NCI-H128 (cell line): ENCODE measurements around the gene SMIM41.
"Not testable (repeated sequence)": the region's sequence is repeated elsewhere in the genome, so short reads cannot be mapped to it uniquely, and the experiment has no call there.

ENCODE experiments used
- DNase-seq: peaks from one replicate; lab custom pipeline; 2025; ENCODE audit not compliant: unreplicated experiment; lab: John Stamatoyannopoulos, UW

The SMIM41 gene

GRCh38 chr12:52084491-52085231 lies 5.2 kb downstream of the SMIM41 start:
- no peak for DNase-seq

GRCh38 chr12:52085682-52086180 lies 6.2 kb downstream of the SMIM41 start:
- DNase-seq, result no peak

- DNase-seq, result no peak
These were observed 6.9 kb downstream of the SMIM41 start for GRCh38 chr12:52086366-52086765.

DNA sequence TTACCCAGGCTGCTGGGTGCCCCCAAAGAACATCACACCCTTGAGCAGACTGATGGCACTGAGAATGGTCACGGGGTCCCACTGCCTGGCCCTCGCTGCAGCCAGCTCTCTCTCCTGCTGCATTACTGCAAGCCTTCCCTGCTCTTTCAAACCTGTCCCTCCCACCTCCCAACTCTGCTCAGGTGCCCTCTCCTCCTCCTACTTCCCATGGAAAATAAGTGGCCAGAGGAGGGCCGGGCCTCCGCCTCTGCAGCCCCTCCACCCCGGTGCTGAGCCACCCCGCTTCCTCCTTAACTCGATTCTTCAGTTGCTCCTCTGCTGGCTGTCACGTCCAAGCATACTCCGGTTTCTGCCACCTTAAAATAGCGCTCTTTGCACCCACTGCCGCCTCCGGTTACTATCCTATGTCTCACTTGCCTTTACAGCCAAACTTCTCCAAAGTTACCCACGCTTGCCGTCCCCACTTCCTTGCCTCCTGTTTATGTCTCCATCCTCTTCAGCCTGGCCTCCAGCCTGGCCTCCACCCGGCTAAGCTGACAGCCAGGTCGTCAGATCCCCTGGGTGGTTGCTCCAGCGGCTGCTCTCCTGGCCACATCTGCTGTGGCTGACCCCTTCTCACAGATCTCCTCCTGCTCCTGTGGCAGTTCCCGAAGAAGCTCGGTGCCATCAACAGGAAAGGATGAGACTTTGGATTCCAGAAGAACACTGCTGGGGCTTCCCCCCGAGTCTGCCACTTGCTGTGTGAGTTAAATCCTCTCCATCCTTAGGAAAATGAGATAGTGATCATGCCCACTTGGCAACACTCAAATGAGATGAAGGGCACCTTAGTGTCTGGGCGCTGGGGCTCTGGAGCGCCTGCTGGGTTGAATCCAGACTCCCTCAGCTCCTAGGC lies 7.7 kb downstream of the SMIM41 start:
- no peak for DNase-seq

GRCh38 chr12:52087961-52088820 lies 8.7 kb downstream of the SMIM41 start:
- DNase-seq, result no peak

DNA sequence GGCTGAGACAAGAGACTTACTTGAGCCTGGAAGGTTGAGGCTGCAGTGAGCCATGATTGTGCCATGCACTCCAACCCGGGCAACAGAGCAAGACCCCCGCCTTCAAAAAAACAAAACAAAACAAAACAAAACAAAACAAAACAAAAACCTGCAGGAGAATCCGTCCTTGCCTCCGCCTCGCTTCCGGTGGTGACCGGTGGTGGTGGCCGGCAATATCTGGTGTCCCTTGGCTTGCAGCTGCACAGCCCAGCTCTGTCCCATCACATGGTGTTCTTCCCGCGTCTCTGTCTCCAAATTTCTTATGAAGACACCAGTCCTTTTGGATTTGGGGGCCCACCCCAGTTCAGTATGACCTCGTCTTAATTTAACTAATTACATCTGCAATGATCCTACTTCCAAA lies 10.0 kb downstream of the SMIM41 start:
- no peak for DNase-seq

DNA sequence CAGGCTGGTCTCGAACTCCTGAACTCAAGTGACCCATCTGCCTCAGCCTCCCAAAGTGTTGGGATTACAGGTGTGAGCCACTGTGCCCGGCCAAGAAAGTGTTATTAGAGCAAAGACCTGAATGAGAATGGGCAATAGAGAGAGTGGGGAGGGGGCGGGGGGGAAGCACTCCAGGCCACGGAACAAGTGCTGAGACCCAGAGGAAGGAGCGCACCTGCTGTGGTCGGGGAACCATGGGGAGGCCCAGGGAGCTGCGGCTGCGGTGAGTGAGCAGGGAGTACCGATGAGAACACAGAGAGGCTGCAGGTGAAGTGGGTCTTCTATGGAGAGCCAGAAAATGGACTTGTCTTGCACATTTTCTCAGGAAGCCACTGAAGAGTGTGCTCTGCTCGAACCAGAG lies 10.8 kb downstream of the SMIM41 start:
- no peak for DNase-seq

- no peak for DNase-seq
These were observed 11.6 kb downstream of the SMIM41 start for GRCh38 chr12:52091061-52091460.

- no peak for DNase-seq
These were observed 12.4 kb downstream of the SMIM41 start for GRCh38 chr12:52091869-52092268.

- no peak for DNase-seq
These were observed 13.8 kb downstream of the SMIM41 start for GRCh38 chr12:52093346-52093745.

DNA sequence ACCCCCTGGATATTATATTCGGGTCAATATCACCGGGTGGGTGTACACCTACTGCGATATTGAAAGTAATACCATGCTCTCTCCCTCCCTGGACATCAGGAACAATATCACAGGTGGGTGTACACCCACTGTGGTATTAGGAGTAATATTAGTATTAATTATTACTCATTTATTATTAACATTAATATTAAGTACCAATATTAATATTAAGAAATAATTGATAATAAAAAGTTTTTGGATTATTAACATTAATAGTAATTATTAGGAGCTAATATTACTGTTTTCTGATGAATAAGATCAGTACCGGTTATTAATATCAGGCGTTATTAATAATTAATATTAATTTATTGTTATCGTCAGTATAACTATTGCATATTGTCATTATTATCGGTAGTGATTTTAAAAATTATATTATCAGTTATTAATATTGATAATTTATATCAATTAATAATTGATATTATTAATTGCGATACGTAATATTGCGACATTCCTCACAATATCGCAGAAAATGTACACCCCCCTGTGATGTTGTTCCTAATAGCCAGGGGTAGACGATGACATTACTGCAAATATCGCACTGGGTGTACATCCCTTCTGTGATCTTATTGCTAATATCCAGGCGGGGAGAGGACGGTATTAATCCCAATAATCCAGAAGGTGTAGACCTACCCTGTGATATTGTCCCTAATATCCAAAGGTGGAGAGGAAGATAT lies 17.0 kb downstream of the SMIM41 start:
- DNase-seq, result no peak

DNA sequence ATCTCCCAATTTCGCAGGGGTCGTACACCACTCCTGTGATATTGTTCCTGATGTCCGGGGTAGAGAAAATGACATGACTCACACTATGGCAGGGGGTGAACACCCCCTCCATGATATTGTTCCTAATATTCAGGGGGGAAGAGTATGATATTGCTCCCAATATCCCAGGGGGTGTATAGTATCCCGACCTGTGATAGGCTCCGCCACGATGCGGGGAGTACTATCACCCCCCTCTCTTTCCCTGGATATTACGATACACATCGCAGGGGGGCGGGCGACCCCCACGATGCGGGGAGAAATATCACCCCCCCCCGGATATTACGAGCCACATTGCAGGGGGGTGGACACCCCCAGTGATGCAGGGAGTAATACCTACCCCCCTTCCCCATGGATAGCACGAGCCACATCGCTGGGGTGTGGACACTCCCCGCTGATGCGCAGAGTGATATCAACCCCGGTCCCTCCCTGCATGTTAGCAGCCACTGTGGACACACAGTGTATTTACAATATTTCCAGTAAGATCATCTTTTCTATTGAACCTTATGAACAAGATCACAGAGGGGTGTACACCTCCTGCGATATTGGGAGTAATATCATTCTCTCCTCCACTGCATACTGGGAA lies 17.7 kb downstream of the SMIM41 start:
- DNase-seq, result no peak

DNA sequence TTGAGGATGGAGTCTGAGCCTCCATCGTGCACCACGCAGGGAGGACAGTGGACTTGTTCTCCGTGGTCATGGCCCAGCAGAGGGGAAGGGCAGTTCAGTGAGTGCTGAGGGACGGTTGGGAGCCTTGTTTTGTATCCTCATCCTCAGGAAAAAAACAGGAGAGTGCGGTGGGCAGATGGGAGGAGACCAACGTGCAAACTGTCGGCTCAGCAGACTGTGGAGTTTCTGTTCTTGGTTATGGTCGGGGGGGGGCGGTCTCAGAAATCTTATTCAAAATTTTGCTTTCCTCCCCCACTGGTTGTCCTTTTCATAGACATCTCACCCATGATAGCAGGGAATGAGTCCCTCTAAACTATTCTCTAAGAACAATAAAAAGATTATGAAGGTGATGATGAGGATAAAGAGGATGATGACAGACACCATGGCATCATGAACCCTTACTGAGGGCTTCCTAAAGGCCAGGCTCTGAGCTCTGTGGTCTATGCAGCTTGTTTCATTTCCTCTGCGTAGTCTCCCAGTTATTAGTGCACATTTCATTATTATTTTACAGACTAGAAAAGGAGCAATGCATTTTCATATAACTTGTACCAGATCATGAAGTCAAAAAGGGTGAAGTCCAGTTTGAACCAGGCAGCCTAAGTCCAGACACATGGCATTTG lies 25.1 kb downstream of the SMIM41 start:
- DNase-seq, result not testable (repeated sequence)

GRCh38 chr12:52116222-52117125 lies 37.0 kb downstream of the SMIM41 start:
- not testable (repeated sequence) for DNase-seq

DNA sequence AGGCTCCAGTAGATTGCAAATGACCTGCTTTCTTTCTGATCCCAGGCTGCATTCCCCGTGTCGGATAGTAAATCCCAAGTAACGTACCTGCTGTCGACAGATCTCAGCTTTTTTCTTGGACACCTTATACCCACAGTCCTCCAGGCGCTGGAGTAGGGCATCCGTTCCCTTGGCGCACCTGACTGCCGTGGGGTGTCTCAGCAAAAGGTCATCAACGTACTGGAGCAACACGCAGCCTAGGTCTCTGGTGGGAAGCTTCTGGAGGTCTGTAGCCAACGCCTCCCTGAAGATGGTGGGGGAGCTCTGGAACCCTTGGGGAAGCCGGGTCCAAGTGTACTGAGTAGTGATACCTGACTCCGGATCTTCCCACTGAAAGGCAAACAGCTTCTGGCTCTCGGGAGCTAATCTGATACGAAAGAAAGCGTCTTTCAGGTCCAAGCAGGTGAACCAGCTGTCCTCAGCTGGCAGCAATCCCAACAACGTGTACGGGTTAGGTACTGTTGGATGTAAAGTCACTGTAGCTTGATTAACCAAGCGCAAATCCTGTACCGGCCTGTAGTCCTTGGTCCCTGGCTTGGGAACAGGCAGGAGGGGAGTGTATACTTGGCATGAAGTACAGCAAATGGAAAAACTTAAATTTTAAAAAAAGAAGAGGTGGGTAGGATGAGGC lies 38.4 kb downstream of the SMIM41 start:
- not testable (repeated sequence) for DNase-seq

GRCh38 chr12:52119398-52120254 lies 40.1 kb downstream of the SMIM41 start:
- DNase-seq, result no peak
